ENCODE data around the gene GPR183.

- TF ChIP-seq CTCF (IDR thresholded peaks at IDR 0.05) (no peak), POLR2A (IDR thresholded peaks at IDR 0.05) (no peak)
Measured at GRCh38 chr13:99356262-99357091, 49.3 kb upstream of the GPR183 start.
